Muscle of leg (tissue), 11 donors: ENCODE measurements around the gene FUT9. TPM values are rescaled to one million over a fixed set of nuclear protein-coding genes. Genes with fewer than 3 reads are reported as not detected.

Experiments used
- DNase-seq: peaks from one replicate; pipeline ENCODE4 v3.0.0; 2013
- H3K27ac ChIP-seq: one replicate; pipeline ENCODE4 v1.5.1; 2013; ENCODE audit warnings: mild to moderate bottlenecking, low read length, control low read depth
- H3K27me3 ChIP-seq: one replicate; pipeline ENCODE4 v1.6.1; 2013; ENCODE audit warnings: low read length; ENCODE audit not compliant: control insufficient read depth, insufficient read depth
- H3K36me3 ChIP-seq: one replicate; pipeline ENCODE4 v1.6.1; 2013; ENCODE audit warnings: low read length; ENCODE audit not compliant: control insufficient read depth, insufficient read depth
- H3K4me1 ChIP-seq: one replicate; pipeline ENCODE4 v1.6.1; 2013; ENCODE audit warnings: low read length; ENCODE audit not compliant: control insufficient read depth, insufficient read depth
- H3K4me3 ChIP-seq: one replicate; pipeline ENCODE4 v1.5.1; 2013; ENCODE audit warnings: low read length, control low read depth
- H3K9me3 ChIP-seq: replicated peaks from 2 replicates; pipeline ENCODE4 v1.6.1; 2013; ENCODE audit warnings: low read depth, low read length; ENCODE audit not compliant: control insufficient read depth
- WGBS: methylation state at CpG from one replicate; pipeline ENCODE4 v1.1.5; 2013; ENCODE audit warnings: missing lambda C conversion rate; ENCODE audit not compliant: insufficient coverage; 5-methylcytosine and 5-hydroxymethylcytosine counted together
- polyA plus RNA-seq, 8 donors: library from polyadenylated mRNA; unstranded; fragments of 120-200 nt; gene quantifications; one replicate each; pipeline versions ENCODE4 v1.2.1 to v1.2.3, GENCODE V29; 2013; ENCODE audit warnings: inconsistent platforms in 1 of 8, low replicate concordance in 1 of 8; ENCODE audit not compliant: insufficient read length in 8 of 8, insufficient read depth in 1 of 8
- total RNA-seq: library from RNA; stranded (reverse); fragments of 120-200 nt; gene quantifications from one replicate; pipeline ENCODE4 v1.2.4, GENCODE V29; 2013

FUT9 gene
- total and polyA plus RNA-seq, 9 donors = 0.03 to 0.10 (median 0.07) TPM

DNA sequence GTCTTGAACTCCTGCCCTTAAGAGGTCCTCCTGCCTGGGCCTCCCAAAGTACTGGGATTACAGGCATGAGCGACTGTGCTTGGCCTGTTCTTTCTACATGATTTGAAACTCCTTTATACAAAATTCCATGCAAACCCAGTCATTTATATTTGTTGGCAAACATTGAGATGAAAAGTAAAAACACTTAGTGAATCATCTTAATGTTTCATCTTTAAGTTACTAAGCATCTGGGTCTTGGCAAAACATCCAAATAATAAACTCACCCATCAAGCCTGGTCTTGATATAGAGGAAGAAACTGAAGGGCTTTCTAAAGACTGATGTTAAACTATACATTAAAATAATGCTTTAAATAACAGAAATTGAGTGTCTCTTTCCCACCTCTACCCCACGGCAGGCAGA lies 95.1 kb downstream of the FUT9 start:
- Histone ChIP-seq H3K27ac (no peak overlapping the region), H3K4me1 (no peaks in the 10 kb centered on the region), H3K36me3 (no peaks in the 10 kb centered on the region), H3K9me3 (no peaks in the 10 kb centered on the region), H3K4me3 (no peak overlapping the region), H3K27me3 (no peaks in the 10 kb centered on the region)
- no CpG with 5 or more reads among the region's 2 CpGs for WGBS
- DNase-seq = peak; percentile 0

DNA sequence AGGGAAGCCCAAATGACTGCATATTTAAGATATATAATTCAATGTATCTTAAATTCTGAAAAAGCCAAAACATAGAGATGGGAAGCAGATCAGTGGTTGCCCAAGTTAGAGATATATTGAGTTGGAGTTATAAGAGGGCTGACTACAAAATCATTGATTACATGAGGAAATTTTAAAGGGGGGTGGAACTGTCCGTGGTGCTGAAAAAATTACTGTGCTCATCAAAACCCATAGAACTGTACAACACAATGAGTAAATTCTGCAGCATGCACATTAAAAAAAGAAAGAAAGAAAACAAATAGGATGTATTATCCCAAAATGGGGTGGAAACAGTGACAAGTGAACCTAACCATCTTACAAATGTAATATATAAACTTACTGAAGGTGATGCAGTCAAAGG lies 100.9 kb downstream of the FUT9 start:
- Histone ChIP-seq H3K9me3 (peaks cover 2% of the 10 kb centered on the region), H3K27ac (no peak overlapping the region), H3K4me3 (no peak overlapping the region), H3K36me3 (no peaks in the 10 kb centered on the region), H3K27me3 (no peaks in the 10 kb centered on the region), H3K4me1 (no peaks in the 10 kb centered on the region)
- no CpG with 5 or more reads among the region's 1 CpG for WGBS
- DNase-seq = peak; percentile 4

DNA sequence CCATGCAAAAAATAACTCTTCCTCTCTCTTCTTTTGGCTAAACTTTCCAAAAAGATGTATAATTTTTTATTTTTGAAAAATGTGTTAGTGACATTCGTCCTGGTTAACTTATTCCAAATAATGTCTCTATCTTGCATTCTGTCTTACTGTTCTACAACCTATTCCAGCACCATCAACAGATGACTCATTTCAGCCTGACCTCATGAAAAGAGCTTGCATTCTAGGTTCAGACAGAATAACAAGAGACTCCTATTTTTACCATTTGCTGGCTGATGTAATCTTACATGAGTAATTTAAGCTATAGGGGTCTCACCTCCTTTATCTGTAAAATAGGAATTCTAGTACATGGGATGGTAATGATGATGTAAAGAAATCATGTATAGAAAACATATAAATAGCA lies 109.0 kb downstream of the FUT9 start:
- Histone ChIP-seq H3K36me3 (no peaks in the 10 kb centered on the region), H3K9me3 (peaks cover 2% of the 10 kb centered on the region), H3K27ac (no peak overlapping the region), H3K4me3 (no peak overlapping the region), H3K27me3 (no peaks in the 10 kb centered on the region), H3K4me1 (no peaks in the 10 kb centered on the region)
- no CpG with 5 or more reads among the region's 1 CpG for WGBS
- no peak for DNase-seq

DNA sequence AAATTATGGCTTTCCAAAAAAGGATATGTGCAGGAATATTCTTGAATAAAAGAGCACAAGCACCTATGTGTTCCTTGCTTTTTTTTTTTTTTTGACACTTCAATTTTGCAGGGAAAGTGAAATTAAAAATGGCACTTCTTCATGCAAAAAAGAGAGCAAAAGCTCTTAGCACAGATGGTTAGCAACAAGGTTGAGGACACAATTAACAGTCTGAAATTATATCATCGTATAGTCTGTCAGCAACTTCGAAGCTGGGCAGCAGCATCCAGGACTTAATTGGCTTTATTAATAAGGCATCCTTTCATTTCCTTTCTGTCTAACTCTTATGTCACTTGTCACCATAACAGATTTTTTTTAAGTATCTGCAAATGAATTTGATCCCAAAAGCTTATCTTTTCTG lies 122.6 kb downstream of the FUT9 start:
- H3K9me3 ChIP-seq = peaks cover 3% of the 10 kb centered on the region
- no peak for DNase-seq
- H3K27ac ChIP-seq = no peak overlapping the region
- no peaks in the 10 kb centered on the region for H3K36me3 ChIP-seq
- no peak overlapping the region for H3K4me3 ChIP-seq
- no peaks in the 10 kb centered on the region for H3K27me3 ChIP-seq
- no peaks in the 10 kb centered on the region for H3K4me1 ChIP-seq
- WGBS = 75% methylated on average over 2 of the region's 2 CpGs

DNA sequence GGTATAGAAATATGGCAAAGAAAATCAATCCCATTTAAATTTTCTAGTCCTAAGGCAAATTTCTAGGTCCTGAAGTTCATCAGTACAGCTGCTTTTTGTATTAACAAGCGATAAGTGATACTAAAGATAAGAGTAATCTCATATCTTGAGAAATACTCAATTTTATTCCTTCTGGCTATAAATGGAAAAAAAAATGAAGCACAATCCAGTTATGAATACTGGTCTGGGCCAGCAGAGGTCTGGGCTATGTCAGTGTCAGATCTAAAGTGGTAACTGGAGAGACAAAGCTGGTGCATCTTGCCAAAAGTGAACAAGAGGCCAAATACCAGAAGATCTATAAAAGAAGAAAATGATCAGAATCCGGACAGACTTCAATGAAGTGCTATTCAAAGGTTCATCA lies 126.4 kb downstream of the FUT9 start:
- H3K36me3 ChIP-seq = no peaks in the 10 kb centered on the region
- DNase-seq = no peak
- H3K27ac ChIP-seq = no peak overlapping the region
- H3K4me3 ChIP-seq = no peak overlapping the region
- no peaks in the 10 kb centered on the region for H3K4me1 ChIP-seq
- no CpG with 5 or more reads among the region's 2 CpGs for WGBS
- no peaks in the 10 kb centered on the region for H3K27me3 ChIP-seq
- H3K9me3 ChIP-seq = peaks cover 3% of the 10 kb centered on the region

DNA sequence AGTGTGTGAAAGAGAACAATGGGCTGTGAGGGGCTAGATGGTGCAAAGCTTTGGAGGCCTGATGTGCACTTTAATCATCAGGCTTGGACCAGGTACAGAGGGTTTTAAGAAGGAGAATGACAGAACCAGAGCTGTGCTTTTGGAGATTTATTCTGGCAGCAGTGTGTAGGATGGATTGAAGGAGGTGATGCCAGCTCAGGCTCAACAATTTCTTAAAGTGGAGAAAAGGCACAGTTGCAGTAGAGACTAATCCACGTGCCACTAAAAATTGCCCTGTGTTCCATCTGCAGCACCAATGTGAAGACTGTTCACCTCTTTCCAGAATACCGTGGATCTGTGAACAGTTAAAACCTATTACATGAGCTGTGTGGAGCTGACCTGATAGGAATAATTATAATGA lies 134.7 kb downstream of the FUT9 start:
- Histone ChIP-seq H3K4me1 (no peaks in the 10 kb centered on the region), H3K36me3 (no peaks in the 10 kb centered on the region), H3K27ac (no peak overlapping the region), H3K27me3 (no peaks in the 10 kb centered on the region), H3K9me3 (no peaks in the 10 kb centered on the region), H3K4me3 (no peak overlapping the region)
- no peak for DNase-seq
- no CpG with 5 or more reads among the region's 2 CpGs for WGBS

DNA sequence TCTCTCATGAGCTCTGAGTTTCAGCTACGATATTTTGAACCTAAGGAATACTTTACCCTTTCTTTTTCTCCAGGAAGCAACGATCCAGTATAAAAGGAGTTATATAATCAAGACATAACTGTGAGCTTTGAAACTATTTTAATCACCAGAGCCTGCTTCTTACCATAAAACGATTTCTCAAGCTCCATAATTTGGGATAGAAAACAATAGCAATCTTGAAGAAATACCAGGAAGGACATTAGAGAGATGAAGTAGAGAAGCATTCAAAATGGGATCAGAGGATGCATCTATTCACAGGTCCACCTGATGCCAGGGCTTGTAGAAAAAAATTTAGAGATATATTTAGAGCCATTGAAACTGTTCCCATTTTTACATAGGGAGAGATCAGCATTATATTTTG lies 135.9 kb downstream of the FUT9 start:
- no peak overlapping the region for H3K27ac ChIP-seq
- no peaks in the 10 kb centered on the region for H3K9me3 ChIP-seq
- H3K4me1 ChIP-seq = no peaks in the 10 kb centered on the region
- WGBS = no CpG with 5 or more reads among the region's 3 CpGs
- DNase-seq = no peak
- H3K36me3 ChIP-seq = no peaks in the 10 kb centered on the region
- H3K4me3 ChIP-seq = no peak overlapping the region
- no peaks in the 10 kb centered on the region for H3K27me3 ChIP-seq

DNA sequence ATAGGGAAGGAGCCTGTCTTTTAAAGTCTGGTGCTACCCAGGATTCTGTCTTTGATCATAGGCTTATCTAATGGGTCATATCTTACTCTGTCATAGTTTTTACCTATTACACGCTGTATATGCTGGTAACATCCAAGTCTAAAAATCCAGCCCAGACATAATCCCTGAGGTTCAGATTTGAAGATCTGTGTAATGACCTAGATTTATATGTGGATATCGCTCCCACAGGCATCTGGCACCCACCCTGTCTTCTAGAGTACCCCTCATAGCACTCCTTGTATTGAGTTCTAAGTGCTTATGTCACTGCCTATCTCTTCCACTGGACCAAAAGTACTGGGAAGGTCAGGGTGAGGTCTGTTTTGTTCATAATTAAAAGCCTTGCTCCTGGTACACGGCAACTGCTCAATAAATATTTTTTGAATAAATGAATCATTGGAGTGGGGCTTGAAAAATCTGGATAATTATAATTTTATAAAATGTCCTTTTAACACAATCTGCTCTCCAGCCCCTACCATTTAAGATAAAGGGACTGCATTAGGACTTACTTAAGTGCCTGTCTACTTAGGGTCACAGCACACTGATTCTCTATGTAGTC lies 136.4 kb downstream of the FUT9 start:
- Histone ChIP-seq H3K27ac (no peak overlapping the region), H3K27me3 (no peaks in the 10 kb centered on the region), H3K4me3 (no peak overlapping the region), H3K4me1 (no peaks in the 10 kb centered on the region), H3K36me3 (no peaks in the 10 kb centered on the region), H3K9me3 (no peaks in the 10 kb centered on the region)
- no CpG with 5 or more reads among the region's 3 CpGs for WGBS
- no peak for DNase-seq

DNA sequence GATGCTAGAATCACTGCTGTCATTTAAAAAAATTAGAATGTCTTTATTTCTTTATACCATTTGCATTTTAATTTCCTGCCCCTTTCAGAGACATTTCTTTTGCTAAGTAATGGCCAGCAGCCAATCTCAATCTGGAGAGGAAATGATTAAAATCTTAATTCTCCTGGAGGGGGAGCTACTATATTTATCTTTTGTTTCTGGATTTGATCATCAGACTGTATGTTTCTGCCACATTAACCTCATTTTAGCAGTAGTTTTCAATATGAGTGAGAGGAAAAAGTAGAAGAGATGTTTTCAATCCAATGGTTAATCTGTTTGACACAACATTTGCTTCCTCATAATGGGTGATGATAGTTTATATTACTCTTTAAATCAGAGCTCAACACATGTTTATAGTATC lies 138.0 kb downstream of the FUT9 start:
- Histone ChIP-seq H3K9me3 (no peaks in the 10 kb centered on the region), H3K27me3 (no peaks in the 10 kb centered on the region), H3K36me3 (no peaks in the 10 kb centered on the region), H3K4me1 (no peaks in the 10 kb centered on the region), H3K27ac (no peak overlapping the region), H3K4me3 (no peak overlapping the region)
- peak; percentile 1 for DNase-seq

DNA sequence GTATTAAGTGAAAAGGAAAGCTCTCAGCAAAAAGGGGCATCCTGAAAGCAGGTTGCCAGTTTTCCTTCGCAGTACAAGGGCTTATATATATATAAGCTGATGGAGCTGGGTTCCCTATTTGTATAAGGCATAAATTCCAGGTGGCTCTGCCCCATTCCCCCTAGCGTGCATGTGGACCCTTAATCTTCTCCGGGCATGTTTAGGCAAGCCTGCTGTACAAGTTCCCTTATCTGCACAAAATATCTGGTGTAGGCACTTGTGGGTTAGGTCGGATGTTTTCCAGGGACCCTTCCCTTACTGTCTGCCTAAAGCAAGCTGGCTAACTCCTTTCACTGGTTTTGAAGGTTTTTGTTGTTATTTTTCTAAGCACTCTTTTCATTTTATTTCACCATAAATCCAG lies 140.7 kb downstream of the FUT9 start:
- no peaks in the 10 kb centered on the region for H3K9me3 ChIP-seq
- no peak overlapping the region for H3K4me3 ChIP-seq
- no peak overlapping the region for H3K27ac ChIP-seq
- no CpG with 5 or more reads among the region's 4 CpGs for WGBS
- H3K36me3 ChIP-seq = no peaks in the 10 kb centered on the region
- DNase-seq = no peak
- no peaks in the 10 kb centered on the region for H3K27me3 ChIP-seq
- H3K4me1 ChIP-seq = no peaks in the 10 kb centered on the region

DNA sequence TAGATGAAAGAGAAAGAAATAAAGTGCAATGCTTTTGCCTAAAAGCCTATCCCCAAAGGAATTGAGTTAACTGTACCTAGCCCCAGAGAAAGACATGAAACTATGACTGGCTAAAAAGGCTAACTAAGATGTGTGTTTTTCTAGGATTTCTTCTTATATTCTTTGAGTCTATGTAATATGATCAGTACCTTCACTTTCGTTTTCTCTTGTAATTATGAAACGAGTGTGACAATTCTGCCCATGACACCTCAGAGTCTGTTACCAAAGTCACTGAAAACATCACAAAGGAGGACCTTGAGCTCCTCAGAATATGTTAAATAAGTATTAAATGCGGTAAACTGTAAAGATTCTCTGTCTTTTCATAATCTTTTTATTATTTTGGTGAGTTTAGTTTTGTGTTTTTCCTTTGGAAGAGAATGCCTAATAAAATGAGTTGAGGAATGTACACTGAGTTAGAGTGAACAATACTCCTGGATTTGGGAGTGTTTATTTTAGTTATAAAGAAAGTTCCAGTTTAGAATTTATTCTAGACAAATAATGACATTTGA lies 141.3 kb downstream of the FUT9 start:
- H3K27me3 ChIP-seq = no peaks in the 10 kb centered on the region
- H3K4me1 ChIP-seq = no peaks in the 10 kb centered on the region
- H3K9me3 ChIP-seq = no peaks in the 10 kb centered on the region
- no peak overlapping the region for H3K4me3 ChIP-seq
- whole genome bisulfite sequencing = no CpG with 5 or more reads among the region's 3 CpGs
- no peak for DNase-seq
- H3K36me3 ChIP-seq = no peaks in the 10 kb centered on the region
- no peak overlapping the region for H3K27ac ChIP-seq
